AG04449 (cell line): ENCODE data around the gene ADAMTSL1.

Experiments
- CTCF ChIA-PET: fragments of 350-600 bp; formaldehyde crosslinking; extraction: SDS; loops from one replicate; lab custom pipeline; 2021; ENCODE audit warnings: antibody characterized with exemption; lab: Yijun Ruan, JAX
- POLR2A ChIA-PET: fragments of 400-600, 350-600 bp; formaldehyde crosslinking; extraction: SDS; loops from one replicate; lab custom pipeline; 2020; ENCODE audit warnings: antibody characterized with exemption, inconsistent platforms; lab: Yijun Ruan, JAX
- DNase-seq: peaks from one replicate; pipeline ENCODE4 v3.0.0-alpha.2; 2010; ENCODE audit warnings: low read depth, low spot score
- H3K4me3 ChIP-seq: 2 replicates; pipeline ENCODE4 v1.5.1; 2011; ENCODE audit warnings: low read depth, mild to moderate bottlenecking, control low read depth, low read length
- TF ChIP-seq, protein P1 (sequence below): IDR thresholded peaks from one replicate; pipeline ENCODE4 v1.5.1; 2011; ENCODE audit warnings: mild to moderate bottlenecking, moderate library complexity, low read length, control low read depth, inconsistent platforms; ENCODE audit not compliant: insufficient read depth; ENCODE audit errors: missing control alignments

Gene ADAMTSL1

DNA sequence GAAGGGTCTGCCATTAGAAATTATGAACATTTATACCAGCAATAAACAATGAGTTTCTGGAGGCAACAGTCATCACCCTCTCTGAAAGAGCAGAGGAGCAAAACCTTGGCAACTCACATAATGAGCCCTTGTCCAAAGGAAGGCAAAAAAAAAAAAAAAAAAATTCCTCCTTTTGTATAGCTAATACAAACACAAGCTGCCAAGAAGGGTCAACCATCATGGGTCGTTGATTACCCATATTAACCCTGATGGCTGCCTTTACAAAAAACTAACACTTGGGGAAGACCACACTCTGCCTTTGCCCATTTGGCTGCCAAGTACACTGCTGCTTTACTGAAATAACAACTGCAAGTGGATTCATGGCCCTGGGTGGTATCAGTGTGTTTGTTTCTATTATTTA, 272.7 kb downstream of the ADAMTSL1 start:
- TF ChIP-seq, protein P1, sequence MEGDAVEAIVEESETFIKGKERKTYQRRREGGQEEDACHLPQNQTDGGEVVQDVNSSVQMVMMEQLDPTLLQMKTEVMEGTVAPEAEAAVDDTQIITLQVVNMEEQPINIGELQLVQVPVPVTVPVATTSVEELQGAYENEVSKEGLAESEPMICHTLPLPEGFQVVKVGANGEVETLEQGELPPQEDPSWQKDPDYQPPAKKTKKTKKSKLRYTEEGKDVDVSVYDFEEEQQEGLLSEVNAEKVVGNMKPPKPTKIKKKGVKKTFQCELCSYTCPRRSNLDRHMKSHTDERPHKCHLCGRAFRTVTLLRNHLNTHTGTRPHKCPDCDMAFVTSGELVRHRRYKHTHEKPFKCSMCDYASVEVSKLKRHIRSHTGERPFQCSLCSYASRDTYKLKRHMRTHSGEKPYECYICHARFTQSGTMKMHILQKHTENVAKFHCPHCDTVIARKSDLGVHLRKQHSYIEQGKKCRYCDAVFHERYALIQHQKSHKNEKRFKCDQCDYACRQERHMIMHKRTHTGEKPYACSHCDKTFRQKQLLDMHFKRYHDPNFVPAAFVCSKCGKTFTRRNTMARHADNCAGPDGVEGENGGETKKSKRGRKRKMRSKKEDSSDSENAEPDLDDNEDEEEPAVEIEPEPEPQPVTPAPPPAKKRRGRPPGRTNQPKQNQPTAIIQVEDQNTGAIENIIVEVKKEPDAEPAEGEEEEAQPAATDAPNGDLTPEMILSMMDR, result no peak
- no peak for DNase-seq
- CTCF ChIA-PET, result no interaction called here
- H3K4me3 ChIP-seq, result no peak overlapping the region
- POLR2A ChIA-PET, result no interaction called here

DNA sequence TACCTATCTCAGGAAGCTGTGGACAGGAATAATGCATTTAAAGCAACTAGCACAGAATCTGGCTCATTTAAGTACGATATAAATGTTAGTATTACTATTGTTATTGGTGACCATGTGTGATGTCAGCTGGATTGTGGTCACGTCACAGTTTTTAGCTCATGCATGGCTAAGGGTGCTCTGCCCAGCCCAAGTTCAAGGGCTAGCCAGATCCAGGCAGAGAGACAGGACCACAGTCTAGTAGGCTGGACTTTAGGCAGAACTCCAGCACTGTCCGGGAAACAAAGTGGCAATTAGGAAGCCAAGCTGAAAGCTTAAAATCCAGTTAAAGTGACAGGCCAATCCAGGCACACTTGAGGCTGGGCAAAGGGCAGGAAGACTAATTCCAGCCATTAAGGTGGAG, 273.6 kb downstream of the ADAMTSL1 start:
- no peak for DNase-seq
- ChIA-PET POLR2A (no interaction called here), CTCF (no interaction called here)

DNA sequence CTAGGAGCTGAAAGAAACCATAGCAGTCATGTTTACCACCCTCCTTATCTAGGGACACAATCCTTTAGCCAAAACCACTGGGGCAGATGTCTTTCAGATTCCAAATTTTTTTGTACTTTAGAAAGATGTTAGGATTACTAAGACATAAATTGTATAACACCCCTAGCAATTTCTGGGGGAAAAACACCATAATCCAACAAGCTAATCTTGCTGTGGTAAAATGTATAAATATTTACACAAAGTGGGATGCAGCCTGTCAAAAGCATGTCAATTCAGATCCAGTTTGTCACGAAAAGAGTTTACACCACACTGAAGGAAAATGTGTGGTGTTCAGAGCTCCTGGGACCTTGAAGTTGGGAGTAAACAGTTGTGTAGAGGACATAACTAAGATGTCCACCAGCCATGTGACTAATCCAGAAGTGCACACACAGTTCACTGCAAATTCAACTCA, 274.3 kb downstream of the ADAMTSL1 start:
- DNase-seq, result no peak
- TF ChIP-seq, protein P1, result no peak
- POLR2A ChIA-PET, result no interaction called here
- CTCF ChIA-PET, result no interaction called here
- H3K4me3 ChIP-seq, result no peak overlapping the region

More for the DNA sequence above, 273.6 kb downstream of the ADAMTSL1 start:
- TF ChIP-seq, protein P1, result no peak
- H3K4me3 ChIP-seq, result no peak overlapping the region

DNA sequence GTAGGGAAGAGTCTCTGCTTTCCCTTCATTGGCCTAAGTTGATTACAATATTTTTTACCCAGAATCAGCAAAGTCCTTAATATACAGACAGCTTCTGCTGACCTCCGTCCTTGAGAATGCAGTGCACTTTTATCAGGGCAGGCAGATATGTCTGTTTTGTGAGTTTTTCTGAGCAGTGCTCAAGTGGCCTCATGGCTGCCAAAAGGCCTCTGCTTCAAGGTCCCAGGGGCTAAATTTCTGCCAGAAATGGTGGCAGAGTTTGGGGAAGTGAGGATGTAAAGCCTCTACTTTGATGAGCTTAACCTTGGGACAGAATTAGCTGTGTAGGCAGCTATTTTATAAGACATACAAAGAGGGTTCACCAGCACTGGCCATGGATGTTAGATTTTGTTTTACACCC, 275.8 kb downstream of the ADAMTSL1 start:
- H3K4me3 ChIP-seq, result no peak overlapping the region
- DNase-seq, result no peak
- CTCF ChIA-PET, result no interaction called here
- TF ChIP-seq, protein P1, result no peak
- POLR2A ChIA-PET, result no interaction called here

DNA sequence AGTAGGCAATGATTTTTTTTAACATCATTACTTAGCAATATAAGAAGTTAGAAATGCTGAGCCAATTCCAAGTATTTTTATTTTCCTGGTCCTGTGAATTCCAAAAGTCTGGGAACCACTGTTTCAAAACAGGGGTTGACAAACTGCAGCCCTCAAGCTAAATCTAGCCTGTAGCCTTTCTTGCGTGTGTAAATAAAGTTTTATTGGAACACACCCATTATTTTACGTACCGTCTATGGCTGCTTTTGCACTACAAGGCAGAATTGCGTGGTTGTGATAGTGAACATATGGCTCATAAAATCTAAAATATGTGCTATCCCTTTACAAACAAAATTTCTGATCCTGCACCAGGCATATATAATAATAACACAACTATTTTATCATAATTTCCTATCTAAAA, 280.0 kb downstream of the ADAMTSL1 start:
- TF ChIP-seq, protein P1, result no peak
- ChIA-PET POLR2A (no interaction called here), CTCF (no interaction called here)
- no peak for DNase-seq
- H3K4me3 ChIP-seq, result no peak overlapping the region

DNA sequence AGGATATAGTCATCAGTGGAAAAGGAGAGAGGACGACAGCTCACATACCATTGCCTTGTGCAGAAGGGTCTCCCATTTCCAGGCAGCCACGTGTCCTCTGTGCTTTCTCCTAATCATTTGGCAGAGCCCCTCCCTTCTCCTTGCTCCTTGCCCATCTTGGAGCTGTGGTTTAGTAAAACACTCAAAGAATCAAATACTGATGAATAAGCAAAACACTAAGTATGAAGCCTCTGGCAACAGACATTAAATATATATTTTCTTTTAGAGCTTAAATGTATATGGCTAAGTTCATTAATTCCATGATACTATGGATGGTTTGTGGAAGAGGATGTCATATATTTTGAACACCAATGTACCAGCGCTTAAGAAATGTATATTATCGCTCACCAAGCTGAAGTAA, 280.6 kb downstream of the ADAMTSL1 start:
- TF ChIP-seq, protein P1, result no peak
- ChIA-PET CTCF (interaction anchor here (0.7 to 1.6 kb wide), 5 partner anchors 10 to 500 kb away, joined by 3 to 5 read pairs (median 3); partner anchors contain the start of gene RRAGA), POLR2A (no interaction called here)
- no peak overlapping the region for H3K4me3 ChIP-seq
- no peak for DNase-seq
